Endothelial cell of umbilical vein (primary cell): ENCODE measurements around the gene IRF6. TPM values are rescaled to one million over a fixed set of nuclear protein-coding genes. Genes with fewer than 3 reads are reported as not detected.

Experiments
- BruUV-seq: library from RNA; stranded (reverse); fragments of 400-500 nt; replicated peaks from 2 replicates; lab custom pipeline; 2021; lab: Mats Ljungman, UMichigan
- CTCF ChIA-PET: fragments of 300-600, 350-600 bp; sonication (Branson Sonifier 250); formaldehyde crosslinking; loops from one replicate; lab custom pipeline; 2021; ENCODE audit warnings: antibody characterized with exemption, inconsistent platforms; lab: Charles Lee
- POLR2A ChIA-PET: fragments of 300-600, 350-600 bp; sonication (Branson Sonifier 250); formaldehyde crosslinking; loops from one replicate; lab custom pipeline; 2021; ENCODE audit warnings: antibody characterized with exemption, inconsistent platforms; lab: Charles Lee
- DNase-seq: peaks from one replicate; pipeline ENCODE4 v3.0.0-alpha.2; 2011; ENCODE audit warnings: low read depth, low spot score
- FAIRE-seq: peaks from 2 replicates; lab custom pipeline; 2011; peaks lifted over from hg19 to GRCh38; lab: Jason Lieb, UNC
- H2AFZ ChIP-seq: 2 replicates; pipeline ENCODE4 v1.6.0; 2012; ENCODE audit warnings: low read depth, low read length, control low read depth, inconsistent platforms
- H3K27ac ChIP-seq: 2 replicates; pipeline ENCODE4 v1.5.1; 2011; ENCODE audit warnings: low read depth, mild to moderate bottlenecking, control low read depth, low read length, moderate library complexity; ENCODE audit not compliant: insufficient read depth
- H3K27me3 ChIP-seq, 2 experiments: 2 replicates each; pipeline versions ENCODE4 v1.6.0 to v1.6.1; 2011; ENCODE audit warnings: low read length in 2 of 2, mixed read lengths in 1 of 2; ENCODE audit not compliant: control insufficient read depth in 2 of 2, insufficient read depth in 2 of 2
- H3K36me3 ChIP-seq, 2 experiments: 2 replicates in 1 of 2; 3 replicates in 1 of 2; pipeline ENCODE4 v1.5.1; 2011; ENCODE audit warnings: low read length in 2 of 2, mild to moderate bottlenecking in 1 of 2, moderate library complexity in 1 of 2; ENCODE audit not compliant: control insufficient read depth in 2 of 2, insufficient read depth in 2 of 2; ENCODE audit errors: extremely low read depth in 1 of 2
- H3K4me1 ChIP-seq: 3 replicates; pipeline ENCODE4 v1.5.1; 2011; ENCODE audit warnings: mild to moderate bottlenecking, low read length; ENCODE audit not compliant: control insufficient read depth, insufficient read depth; ENCODE audit errors: extremely low read depth
- H3K4me2 ChIP-seq: 2 replicates; pipeline ENCODE4 v1.6.1; 2011; ENCODE audit warnings: low read length, control low read depth, mixed read lengths; ENCODE audit not compliant: insufficient read depth
- H3K4me3 ChIP-seq, 3 experiments: fragments of 200-600 bp in 1 of 3; sonication (generic), shearing (Covaris generic) in 1 of 3; replicated peaks in 1 of 3; 2 replicates each; pipeline ENCODE4 v1.5.1; 2011 to 2016; ENCODE audit warnings: control low read depth in 3 of 3, low read length in 3 of 3, mild to moderate bottlenecking in 2 of 3, inconsistent platforms in 1 of 3, low read depth in 1 of 3, moderate library complexity in 1 of 3; ENCODE audit not compliant: insufficient read depth in 1 of 3
- H3K79me2 ChIP-seq: 2 replicates; pipeline ENCODE4 v1.6.0; 2012; ENCODE audit warnings: low read length, inconsistent platforms; ENCODE audit not compliant: control insufficient read depth, insufficient read depth
- H3K9ac ChIP-seq: replicated peaks from 2 replicates; pipeline ENCODE3; 2011; ENCODE audit warnings: low read length, control low read depth; ENCODE audit not compliant: insufficient read depth; ENCODE audit errors: extremely low read depth
- H3K9me1 ChIP-seq: replicated peaks from 3 replicates; pipeline ENCODE4 v1.6.0; 2011; ENCODE audit warnings: mild to moderate bottlenecking, low read length; ENCODE audit not compliant: control insufficient read depth, insufficient read depth; ENCODE audit errors: extremely low read depth
- H3K9me3 ChIP-seq: replicated peaks from 2 replicates; pipeline ENCODE4 v1.5.1; 2012; ENCODE audit warnings: low read length, inconsistent platforms; ENCODE audit not compliant: control insufficient read depth, insufficient read depth
- H4K20me1 ChIP-seq: replicated peaks from 2 replicates; pipeline ENCODE3; 2011; ENCODE audit warnings: mild to moderate bottlenecking, low read length; ENCODE audit not compliant: control insufficient read depth, insufficient read depth; ENCODE audit errors: extremely low read depth
- CTCF ChIP-seq, 2 donors: IDR thresholded peaks; 1 replicate in 1 of 2; 2 replicates in 1 of 2; pipeline ENCODE4 v1.5.1; 2011; ENCODE audit warnings: low read length in 2 of 2, mild to moderate bottlenecking in 2 of 2, moderate library complexity in 2 of 2, control low read depth in 1 of 2, inconsistent platforms in 1 of 2, low read depth in 1 of 2; ENCODE audit not compliant: insufficient read depth in 1 of 2; ENCODE audit errors: extremely low read depth in 1 of 2
- EZH2 ChIP-seq: IDR thresholded peaks from 2 replicates; pipeline ENCODE4 v1.6.1; 2012; ENCODE audit warnings: borderline replicate concordance, low read depth, mild to moderate bottlenecking, moderate library complexity, low read length, inconsistent platforms; ENCODE audit not compliant: severe bottlenecking
- FOS ChIP-seq: IDR thresholded peaks from 2 replicates; pipeline ENCODE4 v1.6.1; 2011; ENCODE audit warnings: mild to moderate bottlenecking, low read length, moderate library complexity, borderline replicate concordance; ENCODE audit not compliant: insufficient read depth
- GATA2 ChIP-seq: IDR thresholded peaks from 2 replicates; pipeline ENCODE4 v1.7.0; 2011; ENCODE audit warnings: low read depth, mild to moderate bottlenecking, moderate library complexity, mixed read lengths, low read length; ENCODE audit not compliant: insufficient read length, insufficient read depth
- JUN ChIP-seq: IDR thresholded peaks from 2 replicates; pipeline ENCODE4 v1.6.1; 2011; ENCODE audit warnings: borderline replicate concordance, low read depth; ENCODE audit not compliant: insufficient read length, insufficient read depth
- MAX ChIP-seq: IDR thresholded peaks from 2 replicates; pipeline ENCODE4 v1.6.1; 2011; ENCODE audit not compliant: insufficient read depth, insufficient read length
- MYC ChIP-seq: IDR thresholded peaks from one replicate; pipeline ENCODE4 v1.6.1; 2011; ENCODE audit warnings: mild to moderate bottlenecking, low read depth, low read length
- POLR2A ChIP-seq: IDR thresholded peaks from 2 replicates; pipeline ENCODE4 v1.6.1; 2012; ENCODE audit warnings: low read depth, mild to moderate bottlenecking, control low read depth, low read length
- POLR2AphosphoS5 ChIP-seq: IDR thresholded peaks from 2 replicates; pipeline ENCODE4 v1.6.1; 2012; ENCODE audit warnings: low read depth, mild to moderate bottlenecking, control low read depth, low read length, moderate library complexity; ENCODE audit not compliant: insufficient read depth
- dilution Hi-C: fragments of 300-500 bp; cut with MboI; formaldehyde crosslinking; loops from one replicate; pipeline ENCODE4 v1.15.0; 2019; ENCODE audit warnings: low sequenced_read_pairs; ENCODE audit not compliant: extremely low pct_ligation_motif_present
- intact Hi-C: fragments of 100-400 bp; cut with micrococcal nuclease; formaldehyde crosslinking; loops from one replicate; pipeline ENCODE4 v1.10.0; 2022
- polyA plus RNA-seq, 4 experiments: library from polyadenylated mRNA; depleted of rRNA in 3 of 4; stranded (reverse) in 3 of 4; unstranded in 1 of 4; fragments of >200 nt; gene quantifications; 2 replicates each; pipeline versions ENCODE4 v1.2.1 to v1.2.3, GENCODE V29; 2011 to 2012; ENCODE audit warnings: missing spikeins in 1 of 4
- total RNA-seq: library from RNA; stranded (reverse); gene quantifications from 2 replicates; pipeline ENCODE4 v1.2.3, GENCODE V29; 2021

Gene IRF6
- total and polyA plus RNA-seq, 2 donors (not counting 3 experiments of a cell fraction or from before 2014, with no cell fraction given), result 42.0 to 55.8 TPM

GRCh38 chr1:209813902-209814301 lies 8.0 kb upstream of the IRF6 start:
- Histone ChIP-seq H3K4me2 (no peak overlapping the region), H3K9me3 (no peaks in the 10 kb centered on the region), H4K20me1 (no peaks in the 10 kb centered on the region), H2AFZ (no peak overlapping the region), H3K79me2 (no peaks in the 10 kb centered on the region), H3K36me3 (no peaks in the 10 kb centered on the region), H3K4me1 (no peaks in the 10 kb centered on the region), H3K27me3 (no peaks in the 10 kb centered on the region), H3K9ac (no peak overlapping the region), H3K27ac (no peak overlapping the region), H3K4me3 (no peak overlapping the region), H3K9me1 (no peaks in the 10 kb centered on the region)
- intact Hi-C loops, result no loop called here
- ChIA-PET POLR2A (no interaction called here), CTCF (interaction anchor here (8.7 kb wide), 1 partner anchor 8 kb away, joined by 109 read pairs; no protein-coding TSS in a partner anchor)
- FAIRE-seq, result no peak
- TF ChIP-seq FOS (no peak), CTCF (IDR thresholded peaks at IDR 0.05; ENCODE audit: extremely low read depth in 1 of 2, insufficient read depth in 1 of 2, low read depth in 1 of 2, low read length in 2 of 2) (no peak), POLR2A (no peak), JUN (no peak), MAX (no peak), GATA2 (no peak), POLR2AphosphoS5 (no peak), MYC (no peak), EZH2 (no peak)
- no TSS peak for BruUV-seq
- dilution Hi-C loops, result no loop called here
- DNase-seq, result no peak
